Measurements from ENCODE around the gene GRB10.

GRB10 gene

GRCh38 chr7:50782375-50783208, at the start of gene GRB10:
GRB10 (minus strand) TSS chr7:50782896; CDS start chr7:50732322, 50,574 bp downstream.
- DNase-seq = no peak

GRCh38 chr7:50828801-50829200, 46.1 kb upstream of the GRB10 start:
- no peak for DNase-seq

GRCh38 chr7:50828116-50828515, 45.4 kb upstream of the GRB10 start:
- no peak for DNase-seq

- no peak for DNase-seq
These were observed 44.6 kb upstream of the GRB10 start for GRCh38 chr7:50827281-50827680.

- DNase-seq = peak; percentile 51
These were observed 43.9 kb upstream of the GRB10 start for GRCh38 chr7:50826371-50827172.

GRCh38 chr7:50825465-50825864, 42.8 kb upstream of the GRB10 start:
- no peak for DNase-seq

- no peak for DNase-seq
These were observed 42.2 kb upstream of the GRB10 start for GRCh38 chr7:50824882-50825281.

- no peak for DNase-seq
These were observed 40.0 kb upstream of the GRB10 start for GRCh38 chr7:50822706-50823105.

GRCh38 chr7:50822110-50822509, 39.4 kb upstream of the GRB10 start:
- DNase-seq = no peak

GRCh38 chr7:50821457-50822008, 38.8 kb upstream of the GRB10 start:
- DNase-seq = no peak

- no peak for DNase-seq
These were observed 35.6 kb upstream of the GRB10 start for GRCh38 chr7:50818324-50818723.

- no peak for DNase-seq
These were observed 34.9 kb upstream of the GRB10 start for GRCh38 chr7:50817561-50817960.

GRCh38 chr7:50815138-50815537, 32.4 kb upstream of the GRB10 start:
- DNase-seq = no peak

GRCh38 chr7:50814166-50814565, 31.5 kb upstream of the GRB10 start:
- DNase-seq = no peak

GRCh38 chr7:50812841-50813475, 30.3 kb upstream of the GRB10 start:
- DNase-seq = no peak

- DNase-seq = no peak
These were observed 29.4 kb upstream of the GRB10 start for GRCh38 chr7:50812094-50812493.

- no peak for DNase-seq
These were observed 25.7 kb upstream of the GRB10 start for GRCh38 chr7:50808282-50808888.

GRCh38 chr7:50807026-50807730, 24.5 kb upstream of the GRB10 start:
- no peak for DNase-seq

- DNase-seq = no peak
These were observed 23.4 kb upstream of the GRB10 start for GRCh38 chr7:50806143-50806542.

- no peak for DNase-seq
These were observed 22.9 kb upstream of the GRB10 start for GRCh38 chr7:50805447-50806125.
